ENCODE data around the gene KRTAP20-4.

The KRTAP20-4 gene

DNA sequence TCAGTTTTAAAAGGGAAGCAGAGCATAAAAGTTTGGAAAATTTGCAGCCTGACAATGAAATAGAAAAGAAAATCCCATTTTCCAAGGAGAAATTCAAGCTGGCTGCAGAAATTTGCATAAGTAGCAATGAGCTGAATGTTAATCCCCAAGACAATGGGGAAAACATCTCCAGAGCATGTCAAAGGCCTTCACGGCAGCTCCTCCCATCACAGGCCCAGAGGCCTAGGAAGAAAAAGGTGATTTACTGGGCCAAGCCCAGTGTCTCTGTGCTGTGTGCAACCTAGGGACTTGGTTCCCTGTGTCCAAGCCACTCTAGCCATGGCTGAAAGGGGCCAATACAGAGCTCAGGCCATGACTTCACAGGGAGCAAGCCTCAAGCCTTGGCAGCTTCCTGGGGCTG is 48.3 kb downstream of the KRTAP20-4 start:
- DNase-seq, result no peak

Data from activated naive CD4-positive, alpha-beta T cell treated with anti-CD3 and anti-CD28 coated beads, Interleukin-2, amount 50 U/mL, for 16 hours (primary cell).